Measurements from ENCODE around the gene PLXNB2.

PLXNB2 gene

GRCh38 chr22:50325444-50326224 is 18.2 kb upstream of the PLXNB2 start:
- peak; percentile 30 for DNase-seq (ENCODE audit: low spot score)

DNA sequence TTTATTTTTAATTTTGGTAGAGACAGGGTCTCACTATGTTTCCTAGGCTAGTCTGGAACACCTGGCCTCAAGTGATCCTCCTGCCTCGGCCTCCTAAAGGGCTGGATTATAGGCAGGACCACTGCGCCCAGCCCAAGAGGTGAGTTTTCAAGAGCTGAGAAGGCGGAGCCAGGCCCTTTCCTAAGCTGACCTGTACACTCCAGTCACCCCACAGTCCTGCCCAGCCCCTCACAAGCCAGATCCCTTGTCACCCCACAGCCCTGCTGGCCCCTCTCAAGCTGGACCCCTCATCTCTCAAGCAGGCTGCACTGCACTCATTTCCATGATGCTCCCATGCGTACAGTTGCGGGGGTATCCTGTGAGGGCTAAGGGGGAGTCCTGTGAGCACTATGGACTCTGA is 16.5 kb upstream of the PLXNB2 start:
- DNase-seq (ENCODE audit: low spot score), result peak; percentile 2

GRCh38 chr22:50322382-50323104 is 15.1 kb upstream of the PLXNB2 start:
- peak; percentile 16 for DNase-seq (ENCODE audit: low spot score)

DNA sequence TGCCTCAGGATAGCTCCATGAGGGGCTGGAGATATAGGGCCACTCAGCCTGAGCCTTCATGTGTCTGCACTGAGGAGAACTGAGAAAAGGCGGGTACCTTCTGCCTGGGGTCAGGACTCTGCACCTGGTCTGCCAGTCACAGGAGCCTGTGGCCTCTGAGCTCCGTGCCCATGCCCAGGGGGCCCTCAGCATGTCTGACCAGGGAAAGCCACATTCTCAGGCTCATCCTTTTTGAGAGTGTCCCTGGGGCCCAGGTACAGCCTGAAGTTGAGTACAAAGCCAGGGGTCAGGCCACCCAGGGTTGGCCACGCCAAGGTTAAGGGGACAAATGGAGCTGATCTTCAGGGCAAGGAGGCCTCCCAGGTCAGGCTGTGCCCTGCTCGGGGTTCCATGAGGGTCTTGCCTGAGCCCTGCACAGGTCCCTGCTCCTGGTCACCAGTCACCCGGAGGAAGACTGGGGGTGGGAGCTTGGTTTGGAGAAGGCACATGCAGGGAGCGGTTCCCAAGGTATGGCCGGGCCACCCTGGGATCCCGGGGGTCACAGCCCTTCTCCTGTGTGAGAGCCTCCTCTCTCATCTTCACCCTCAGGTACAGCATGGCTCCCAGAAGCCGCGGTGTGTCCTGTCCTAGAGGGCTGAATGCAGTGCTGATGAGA is 13.4 kb upstream of the PLXNB2 start:
- DNase-seq (ENCODE audit: low spot score), result peak; percentile 8

DNA sequence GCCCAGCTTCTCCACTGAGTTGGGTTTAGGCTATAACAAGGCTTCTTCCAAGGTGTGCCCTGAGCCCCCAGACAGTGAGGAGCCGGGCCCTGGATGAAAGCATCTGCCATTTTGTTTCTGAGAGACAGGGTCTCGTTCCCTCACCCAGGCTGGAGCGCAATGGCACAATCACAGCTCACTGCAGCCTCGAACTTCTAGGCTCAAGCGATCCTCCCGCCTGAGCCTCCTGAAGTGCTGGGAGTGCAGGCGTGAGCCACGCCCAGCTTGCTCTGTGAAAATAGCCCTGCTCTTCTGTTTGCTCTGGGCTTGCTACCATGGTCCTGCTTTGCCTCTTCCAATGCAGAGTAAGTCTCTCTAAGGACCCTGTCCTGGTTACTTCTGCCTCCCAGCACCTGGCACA is 12.7 kb upstream of the PLXNB2 start:
- DNase-seq (ENCODE audit: low spot score), result peak; percentile 13

- no peak for DNase-seq (ENCODE audit: low spot score)
These were observed 12.1 kb upstream of the PLXNB2 start for GRCh38 chr22:50319503-50319951.

DNA sequence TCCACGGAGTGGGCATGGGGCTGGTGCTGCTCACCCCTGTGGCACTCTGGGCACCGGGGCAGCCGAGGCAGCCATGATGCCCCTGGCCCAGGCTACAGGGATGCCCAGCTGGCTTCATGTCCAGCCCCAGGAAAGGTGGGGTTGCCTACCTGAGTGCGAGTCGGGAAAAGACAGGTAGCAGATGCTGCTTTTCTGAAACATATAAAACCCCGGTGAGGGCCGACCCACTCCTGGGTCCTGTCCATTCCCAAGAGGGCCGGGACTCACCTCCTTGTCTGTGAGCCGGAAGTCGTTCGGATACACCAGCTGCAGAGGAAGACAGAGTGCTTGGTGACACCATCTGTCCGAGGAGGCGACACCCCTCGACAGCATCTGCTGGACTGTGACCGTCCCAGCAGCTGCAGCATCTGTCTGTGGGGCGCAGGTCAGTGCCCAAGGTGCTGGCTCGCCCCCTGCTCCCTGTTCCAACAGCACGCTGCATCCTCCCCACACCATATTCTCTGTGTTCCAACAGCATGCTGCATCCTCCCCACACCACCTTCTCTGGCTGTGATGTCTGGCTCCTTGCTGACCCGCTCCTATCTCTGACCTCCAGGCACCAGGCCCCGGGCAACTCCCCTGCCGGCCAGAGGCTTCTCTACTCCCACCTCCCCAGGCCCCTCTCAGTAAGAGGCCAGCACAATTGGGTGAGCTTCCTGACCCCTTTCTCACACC is 11.4 kb upstream of the PLXNB2 start:
- peak; percentile 18 for DNase-seq (ENCODE audit: low spot score)

GRCh38 chr22:50318356-50318697 is 10.9 kb upstream of the PLXNB2 start:
- DNase-seq (ENCODE audit: low spot score), result peak; percentile 21

GRCh38 chr22:50317674-50318073 is 10.2 kb upstream of the PLXNB2 start:
- DNase-seq (ENCODE audit: low spot score), result peak; percentile 5

- DNase-seq (ENCODE audit: low spot score), result no peak
These were observed 9.7 kb upstream of the PLXNB2 start for GRCh38 chr22:50317178-50317577.

DNA sequence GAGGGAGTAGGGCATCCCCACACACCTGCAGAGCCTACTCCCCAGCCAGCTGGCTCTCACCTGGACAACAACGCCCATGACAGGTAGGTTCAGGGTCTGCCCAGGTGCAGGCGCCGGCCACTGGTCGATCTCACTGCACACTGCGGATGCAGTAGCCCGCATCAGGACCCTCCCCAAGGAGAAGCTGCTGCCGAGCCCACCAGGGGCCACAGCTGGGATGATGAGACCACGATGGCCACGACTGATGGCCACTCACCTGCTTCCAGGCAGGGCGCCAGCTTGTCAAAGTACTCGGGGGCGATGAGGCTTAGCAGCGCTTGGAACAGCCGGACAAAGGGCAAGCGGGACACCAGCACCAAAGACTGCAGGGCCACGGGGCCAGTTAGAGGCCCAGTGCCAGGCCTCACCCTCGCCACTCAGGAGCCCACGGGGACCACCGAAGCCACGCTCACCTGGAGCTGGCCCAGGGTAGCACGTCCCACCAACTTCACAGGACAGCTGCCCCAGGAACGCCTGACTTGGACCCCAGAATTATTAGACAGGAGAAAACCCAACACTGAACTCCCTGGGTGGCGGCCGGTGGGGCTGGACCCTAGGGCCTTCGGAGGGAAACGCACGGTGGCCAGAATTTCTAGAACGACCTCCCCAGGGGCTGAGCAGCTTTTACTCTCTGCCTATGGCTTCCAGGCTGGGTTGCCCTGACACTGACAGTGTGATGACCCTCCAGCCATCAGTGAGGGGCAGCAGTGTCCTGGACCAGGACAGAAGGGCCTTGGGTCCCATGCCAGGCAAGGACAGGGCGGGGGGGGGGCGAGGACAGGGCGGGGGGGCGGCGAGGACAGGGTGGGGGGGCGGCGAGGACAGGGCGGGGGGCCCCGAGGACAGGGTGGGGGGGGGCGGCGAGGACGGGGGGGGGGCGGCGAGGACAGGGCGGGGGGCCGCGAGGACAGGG is 8.9 kb upstream of the PLXNB2 start:
- peak; percentile 4 for DNase-seq (ENCODE audit: low spot score)

DNA sequence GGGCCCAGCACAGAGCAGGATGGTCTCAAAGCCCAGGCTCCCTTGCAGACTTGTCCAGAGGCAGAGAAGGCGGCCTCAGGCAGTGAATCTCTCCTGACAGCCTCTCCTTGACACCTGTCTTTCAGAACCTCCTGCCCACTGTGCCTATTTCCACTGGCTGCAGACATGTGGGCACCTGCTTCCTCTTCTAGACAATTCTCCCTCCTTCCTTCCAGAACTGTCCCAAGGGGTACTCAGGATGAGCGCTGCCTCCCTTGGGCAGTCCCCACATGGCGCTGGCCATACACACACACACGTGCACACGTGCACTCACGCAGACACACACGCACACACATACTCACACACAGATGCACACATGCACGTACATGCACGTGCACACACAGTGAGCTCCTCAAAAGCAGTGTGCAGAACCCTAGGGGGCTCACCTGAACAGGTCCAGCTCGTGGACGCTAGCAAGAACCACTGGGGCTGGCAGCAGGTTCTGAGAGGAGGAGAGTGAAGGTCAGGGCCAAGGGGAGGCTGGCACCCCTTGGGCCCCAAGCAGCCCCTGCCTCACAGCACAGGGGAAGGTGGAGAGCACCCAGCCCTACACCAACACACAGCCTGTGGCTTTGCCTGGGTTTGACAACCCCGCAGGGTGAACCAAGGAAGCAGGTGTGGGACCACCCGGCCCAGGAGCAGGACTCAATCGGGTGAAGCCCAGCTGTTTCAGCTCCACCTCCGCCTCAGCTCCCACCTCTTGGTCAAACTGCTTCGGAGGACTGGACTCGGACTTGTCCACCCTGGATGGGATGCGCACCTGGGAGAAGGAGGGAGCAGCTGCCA is 8.1 kb upstream of the PLXNB2 start:
- peak; percentile 3 for DNase-seq (ENCODE audit: low spot score)

- no peak for DNase-seq (ENCODE audit: low spot score)
These were observed 7.2 kb upstream of the PLXNB2 start for GRCh38 chr22:50314455-50315288.

DNA sequence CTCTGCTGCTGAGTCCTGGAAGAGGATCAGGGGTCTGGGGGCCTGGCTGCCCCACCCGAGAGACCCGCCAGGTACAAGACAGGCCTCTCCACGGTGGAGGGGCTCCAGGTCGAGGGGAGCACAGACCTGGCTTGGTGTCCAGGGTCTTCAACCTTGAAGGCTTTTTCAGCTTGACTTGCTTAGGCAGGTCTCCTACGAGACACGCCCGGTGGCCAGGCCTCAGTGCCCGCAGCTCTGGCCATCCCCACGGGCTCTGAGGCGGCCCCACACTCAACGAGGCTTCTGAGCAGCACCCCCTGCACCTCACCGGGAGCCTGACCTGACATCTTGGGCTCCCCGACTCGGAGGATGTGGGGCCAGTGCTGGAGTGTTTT is 6.6 kb upstream of the PLXNB2 start:
- no peak for DNase-seq (ENCODE audit: low spot score)

- no peak for DNase-seq (ENCODE audit: low spot score)
These were observed 6.2 kb upstream of the PLXNB2 start for GRCh38 chr22:50313600-50313999.

DNA sequence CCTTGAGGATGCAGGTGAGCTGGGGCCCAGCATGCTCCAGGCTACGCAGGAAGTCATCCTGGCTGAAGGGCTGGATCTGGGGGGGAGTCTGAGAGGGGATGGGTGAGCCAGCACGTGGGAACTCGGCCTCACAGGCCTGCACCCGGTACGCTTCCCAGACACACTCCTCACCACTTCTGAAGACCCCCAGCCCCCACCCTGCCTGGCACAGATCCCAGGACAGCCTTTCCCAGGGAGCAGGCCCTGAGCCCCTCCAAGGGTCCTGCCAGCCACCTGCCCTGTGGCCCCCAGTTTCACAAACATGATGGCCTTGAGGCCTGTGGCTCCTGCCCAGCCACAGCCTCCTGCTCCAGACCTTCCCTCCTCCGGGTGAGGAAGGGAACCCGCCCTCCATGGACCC is 5.6 kb upstream of the PLXNB2 start:
- no peak for DNase-seq (ENCODE audit: low spot score)

DNA sequence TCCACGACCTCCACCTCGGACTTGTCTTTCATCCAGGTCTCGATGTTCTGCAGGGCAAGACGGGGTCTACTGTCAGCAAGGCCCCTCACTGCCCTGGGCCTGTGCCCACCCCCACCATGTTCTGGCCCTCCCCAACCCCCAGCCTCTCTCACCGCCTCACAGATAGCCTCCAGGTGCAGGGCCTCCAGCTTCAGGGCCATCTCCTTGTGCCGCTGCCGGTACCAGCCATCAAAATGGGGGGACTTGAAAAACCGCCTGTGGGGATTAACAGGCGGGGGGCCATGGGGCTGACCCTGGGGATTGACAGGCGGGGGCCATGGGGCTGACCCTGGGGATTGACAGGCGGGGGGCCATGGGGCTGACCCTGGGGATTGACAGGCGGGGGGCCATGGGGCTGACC is 4.9 kb upstream of the PLXNB2 start:
- DNase-seq (ENCODE audit: low spot score), result no peak

DNA sequence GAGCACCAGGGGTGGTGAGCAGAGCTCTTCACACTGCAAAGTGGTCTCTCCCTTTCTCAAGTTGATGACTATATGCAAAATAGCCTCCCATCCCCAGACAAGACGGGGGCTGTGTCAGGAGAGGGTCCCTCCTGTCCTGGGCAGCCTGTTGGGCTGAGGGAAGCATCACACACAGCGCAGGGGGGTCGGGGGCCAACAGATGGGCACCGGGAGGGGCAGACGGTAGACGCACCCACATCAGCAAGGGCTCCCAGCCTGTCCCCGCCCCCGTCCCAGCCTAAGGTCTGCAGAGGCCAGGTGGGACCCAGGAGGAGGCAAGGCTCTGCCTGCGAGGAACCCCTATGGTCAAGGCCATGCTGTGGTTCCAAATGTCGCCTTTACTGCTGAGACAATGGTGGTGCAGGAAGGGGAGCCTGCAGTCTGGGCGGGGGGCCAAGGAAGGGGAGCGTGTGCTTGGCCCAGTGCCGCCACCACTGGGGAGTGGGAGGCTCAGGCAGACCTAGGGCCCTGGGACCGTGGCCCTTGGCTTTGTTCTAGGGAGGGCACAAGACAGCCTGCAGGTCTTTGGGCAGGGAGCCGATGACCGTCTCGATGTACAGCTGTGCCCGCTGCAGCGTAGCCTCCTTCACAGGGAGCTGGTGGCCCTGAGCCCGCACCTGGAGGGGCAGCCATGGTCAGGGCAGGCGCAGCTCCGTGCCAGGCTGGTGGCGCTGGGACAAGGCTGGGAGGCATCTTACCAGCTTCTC is 4.3 kb upstream of the PLXNB2 start:
- DNase-seq (ENCODE audit: low spot score), result no peak

GRCh38 chr22:50310949-50311444 is 3.6 kb upstream of the PLXNB2 start:
- DNase-seq (ENCODE audit: low spot score), result no peak
